Effector CD4-positive, alpha-beta T cell (primary cell): Measurements from ENCODE around the gene TMEM167B.
A peak's percentile ranks its signal among the peaks of the same experiment; 100 is the strongest.
"Not testable (repeated sequence)": the region's sequence is repeated elsewhere in the genome, so short reads cannot be mapped to it uniquely, and the experiment has no call there.

Experiments used
- DNase-seq: peaks from one replicate; pipeline ENCODE4 v3.0.0-alpha.2; 2020
- total RNA-seq: gene quantifications from one replicate; lab custom pipeline; 2026; lab: John Stamatoyannopoulos, UW

The TMEM167B gene
- total RNA-seq, result 74.7 reads per million, percentile 77 among the genes with 10 or more reads in this experiment

DNA sequence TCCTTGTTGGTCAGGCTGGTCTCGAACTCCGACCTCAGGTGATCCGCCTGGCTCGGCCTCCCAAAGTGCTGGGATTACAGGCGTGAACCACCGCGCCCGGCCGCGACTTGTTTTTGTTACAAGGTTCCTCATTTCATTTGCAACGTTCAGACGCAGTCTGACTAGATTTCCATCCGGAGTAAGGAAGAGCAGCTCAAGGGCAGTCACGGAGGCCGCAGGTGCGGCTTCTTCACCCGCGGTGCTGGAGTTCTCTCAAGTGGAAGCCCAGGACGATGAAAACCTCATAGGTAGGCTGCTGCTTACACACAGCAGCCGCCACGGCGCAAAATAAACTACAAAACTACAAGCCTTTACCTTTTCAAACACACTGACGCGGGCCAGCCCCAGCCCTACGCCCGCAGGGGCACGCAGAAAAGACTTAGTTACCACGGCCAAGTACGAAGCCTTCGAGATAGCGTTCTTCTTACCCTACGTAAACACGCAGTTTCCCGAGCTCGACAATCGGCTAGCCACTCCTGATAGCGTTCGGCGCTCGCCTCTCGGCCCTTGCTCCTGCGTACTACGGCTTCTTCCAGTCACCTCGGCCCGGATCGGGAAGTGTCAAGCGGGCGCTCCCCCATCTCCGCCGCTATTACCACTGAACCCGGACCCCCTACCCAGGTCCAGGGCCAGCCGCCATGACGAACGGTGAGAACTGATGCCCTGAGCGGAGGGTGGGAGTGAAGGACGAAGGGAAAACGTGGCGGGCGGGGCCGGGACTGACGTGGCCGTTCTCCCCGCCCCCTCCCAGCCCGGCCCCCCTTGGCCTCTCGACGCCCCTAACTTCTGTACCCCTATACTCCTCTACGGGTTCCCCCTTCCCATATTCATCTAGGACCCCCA lies at the start of gene TMEM167B:
TMEM167B (plus strand) TSS at position 569 of the 882 bp plus-strand sequence; CDS start at position 678, 109 bp downstream.
- peak; percentile 84 for DNase-seq

DNA sequence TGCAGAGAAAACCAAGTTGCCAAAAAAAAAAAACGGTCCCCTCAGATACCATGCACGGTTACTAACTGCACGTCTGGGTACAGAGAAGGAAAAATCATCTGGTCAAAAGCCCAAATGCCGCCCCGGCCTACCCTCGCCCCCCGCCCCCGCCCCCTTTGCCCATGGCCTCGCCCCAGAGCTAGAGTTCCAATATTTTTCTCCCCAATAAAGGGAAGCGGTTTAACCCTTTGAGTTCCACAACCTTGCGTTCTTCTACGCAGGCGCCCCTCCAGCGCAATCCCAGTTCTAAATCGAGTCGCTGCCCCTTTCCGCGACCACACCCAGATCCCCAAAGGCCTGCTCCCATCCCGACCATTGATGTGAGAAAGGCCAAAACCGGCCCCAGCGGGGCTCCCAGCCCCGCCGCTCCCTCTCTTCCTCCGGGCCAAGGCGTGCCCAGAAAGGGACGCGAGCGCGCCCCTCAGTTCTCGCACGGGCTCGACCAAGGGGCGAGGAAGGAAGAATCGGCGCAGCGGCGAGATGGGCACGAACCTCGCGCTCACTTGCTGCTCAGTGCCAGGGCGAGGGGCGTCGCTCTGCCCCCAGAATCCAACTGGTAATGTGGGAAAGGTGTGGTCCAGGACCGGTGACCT lies 49.5 kb upstream of the TMEM167B start:
- DNase-seq, result peak; percentile 26

DNA sequence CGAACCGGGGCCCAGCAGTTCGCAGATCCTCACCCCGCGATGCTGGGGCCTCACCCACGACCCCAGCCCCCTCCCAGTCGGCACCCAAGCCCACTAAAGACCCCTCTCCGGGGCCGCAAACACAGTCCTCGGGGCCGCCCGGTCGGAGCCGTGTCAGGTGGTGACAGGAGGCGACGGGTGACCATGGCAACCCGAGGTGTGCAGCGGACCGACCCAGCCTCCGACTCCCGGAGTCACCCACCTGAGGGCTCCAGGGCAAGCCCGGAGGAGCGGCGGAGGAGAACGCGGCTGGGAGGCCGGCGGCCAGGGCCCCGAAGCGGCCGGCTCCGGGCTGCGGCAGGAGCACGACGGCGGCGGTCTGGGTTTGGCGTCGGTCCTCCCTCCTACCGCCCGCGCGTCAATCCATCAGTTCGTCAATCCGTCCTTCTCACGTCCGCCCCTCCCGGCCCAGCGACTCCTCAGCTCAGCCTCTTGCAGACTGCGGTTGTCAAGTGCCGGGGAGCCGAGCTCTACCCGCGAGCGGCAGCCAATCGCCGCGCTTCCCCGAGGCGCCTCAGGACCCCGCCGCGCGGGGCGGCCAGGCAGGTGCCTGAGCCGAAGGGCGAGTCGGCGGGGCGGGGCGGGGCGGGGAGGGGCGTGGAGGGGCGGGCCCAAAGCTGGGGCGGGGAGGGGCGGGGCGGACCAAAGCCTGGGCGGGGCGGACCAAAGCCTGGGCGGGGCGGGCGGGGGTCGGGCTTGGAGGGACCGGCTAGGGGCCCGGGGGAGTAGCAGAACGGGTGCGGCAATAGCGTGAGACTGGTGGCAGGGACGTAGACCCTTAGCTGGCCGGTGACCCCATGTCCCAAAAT lies 48.7 kb upstream of the TMEM167B start, which contains the start of gene WDR47:
WDR47 (minus strand) TSS at position 482 of the 848 bp plus-strand sequence. CDS start 18,590 bp downstream, outside the sequence.
- peak; percentile 95 for DNase-seq

DNA sequence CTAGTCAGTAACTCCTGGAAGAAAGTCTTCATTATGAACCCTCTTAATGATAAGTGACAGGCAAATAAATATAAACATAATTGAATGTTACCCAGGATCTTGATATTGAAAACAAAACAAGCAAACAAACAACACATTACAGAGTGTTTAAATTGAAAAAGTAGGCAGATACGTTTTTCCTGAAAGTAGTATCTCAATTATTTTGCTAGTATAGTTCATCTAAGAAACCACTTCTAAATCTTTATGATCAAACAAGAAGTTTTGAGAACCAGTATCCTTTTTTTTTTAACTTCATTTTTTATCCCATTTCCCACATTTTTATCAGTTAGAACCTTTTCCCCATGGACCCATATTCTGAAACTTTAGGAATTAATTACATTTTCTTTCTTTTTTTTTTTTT lies 45.0 kb upstream of the TMEM167B start:
- no peak for DNase-seq

DNA sequence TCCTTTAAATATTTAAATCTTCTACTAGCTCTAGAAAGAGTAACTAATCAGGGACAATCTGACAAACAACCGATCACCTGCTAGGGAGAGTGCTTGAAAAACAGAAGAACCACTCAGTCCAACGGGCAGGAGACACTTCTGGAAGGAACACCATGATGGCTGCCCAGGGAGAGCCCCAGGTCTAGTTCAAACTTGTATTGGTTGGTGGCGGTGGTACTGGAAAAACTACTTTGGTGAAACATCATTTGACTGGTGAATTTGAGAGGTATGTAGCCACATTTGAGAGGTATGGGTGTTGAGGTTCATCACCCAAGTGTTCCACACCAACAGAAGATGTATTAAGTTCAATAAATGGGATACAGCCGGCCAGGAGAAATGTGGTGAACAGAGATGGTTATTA lies 43.9 kb upstream of the TMEM167B start:
- DNase-seq, result no peak

DNA sequence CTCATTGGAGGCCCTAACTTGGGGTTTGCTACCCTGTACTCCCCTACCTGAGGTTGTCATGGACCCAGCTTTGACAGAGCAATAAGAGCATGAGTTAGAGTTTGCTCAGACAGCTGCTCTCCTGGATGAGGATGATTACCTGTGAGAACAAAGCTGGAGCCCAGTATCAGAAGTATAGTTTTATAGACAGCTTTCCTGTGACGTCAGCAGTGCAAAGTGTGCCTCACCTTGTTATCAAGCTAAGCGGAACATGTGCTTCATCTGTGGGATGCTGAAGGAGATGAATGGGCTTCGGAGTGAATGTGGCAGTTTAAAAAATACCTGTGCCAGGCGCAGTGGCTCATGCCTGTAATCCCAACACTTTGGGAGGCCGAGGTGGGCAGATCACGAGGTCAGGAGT lies 43.2 kb upstream of the TMEM167B start:
- DNase-seq, result no peak

DNA sequence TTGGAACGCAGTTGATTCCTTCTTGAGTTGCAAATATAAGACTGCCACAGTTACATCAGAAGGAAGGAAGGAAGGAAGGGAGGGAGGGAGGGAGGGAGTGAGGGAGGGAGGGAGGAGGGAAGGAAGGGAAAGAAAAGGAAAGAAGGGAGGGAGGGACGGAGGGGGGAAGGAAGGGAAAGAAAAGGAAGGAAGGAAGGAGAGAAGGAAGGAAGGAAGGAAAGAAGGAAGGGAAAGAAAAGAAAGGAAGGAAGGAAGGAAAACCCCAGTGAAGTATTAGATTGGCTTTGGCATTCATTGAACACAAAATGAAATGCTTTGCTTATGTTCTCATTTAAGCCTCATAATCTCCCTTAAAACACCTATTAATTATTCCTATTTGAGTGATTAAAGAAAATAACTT lies 42.2 kb upstream of the TMEM167B start:
- DNase-seq, result no peak

DNA sequence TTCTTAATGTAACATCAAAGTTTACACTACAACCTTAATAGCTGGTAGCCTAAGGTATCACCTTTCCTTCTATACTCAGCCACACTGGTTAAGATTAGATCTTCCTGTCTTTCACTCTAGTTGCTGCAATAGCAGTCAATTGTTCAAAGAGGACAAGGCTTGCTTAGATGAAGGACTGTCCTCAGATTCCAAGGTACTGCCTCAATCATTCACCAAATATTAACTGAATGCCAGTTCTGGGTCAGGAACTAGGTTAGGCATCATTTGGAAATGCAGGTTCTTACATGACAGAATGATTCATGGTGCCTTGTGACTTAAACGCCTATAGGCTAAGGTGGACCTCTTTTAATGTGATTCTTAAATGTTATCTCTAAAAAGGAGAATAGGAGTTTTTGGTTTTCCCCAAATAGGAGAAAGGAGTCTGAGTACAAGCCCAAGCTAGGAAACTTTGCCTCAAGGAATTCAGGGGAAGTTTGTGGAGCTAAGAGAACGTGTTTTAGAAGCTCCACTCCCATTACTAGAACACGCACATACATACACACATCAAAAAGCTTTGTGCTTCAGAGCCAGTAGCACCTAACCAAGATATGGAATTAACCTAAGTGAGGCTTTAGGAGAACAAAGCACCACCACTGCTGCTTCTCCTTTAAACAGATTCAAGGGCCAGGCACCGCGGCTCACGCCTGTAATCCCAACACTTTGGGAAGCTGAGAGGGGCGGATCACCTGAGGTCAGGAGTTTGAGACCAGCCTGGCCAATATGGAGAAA lies 40.2 kb upstream of the TMEM167B start:
- no peak for DNase-seq

DNA sequence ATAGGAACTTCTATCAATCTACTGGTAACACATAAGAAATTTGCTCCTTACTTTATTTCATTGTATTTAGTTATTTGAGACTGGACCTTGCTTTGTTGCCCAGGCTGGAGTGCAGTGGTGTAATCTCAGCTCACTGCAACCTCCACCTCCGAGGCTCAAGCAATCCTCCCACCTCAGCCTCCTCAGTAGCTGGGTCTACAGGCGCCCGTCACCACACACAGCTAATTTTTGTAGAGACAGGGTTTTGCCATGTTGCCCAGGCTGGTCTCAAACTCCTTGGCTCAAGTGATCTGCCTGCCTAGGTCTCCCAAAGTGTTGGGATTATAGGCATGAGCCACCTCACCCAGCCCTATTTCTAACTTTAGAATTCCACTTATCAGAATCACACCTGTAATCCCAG lies 38.4 kb upstream of the TMEM167B start:
- not testable (repeated sequence) for DNase-seq

DNA sequence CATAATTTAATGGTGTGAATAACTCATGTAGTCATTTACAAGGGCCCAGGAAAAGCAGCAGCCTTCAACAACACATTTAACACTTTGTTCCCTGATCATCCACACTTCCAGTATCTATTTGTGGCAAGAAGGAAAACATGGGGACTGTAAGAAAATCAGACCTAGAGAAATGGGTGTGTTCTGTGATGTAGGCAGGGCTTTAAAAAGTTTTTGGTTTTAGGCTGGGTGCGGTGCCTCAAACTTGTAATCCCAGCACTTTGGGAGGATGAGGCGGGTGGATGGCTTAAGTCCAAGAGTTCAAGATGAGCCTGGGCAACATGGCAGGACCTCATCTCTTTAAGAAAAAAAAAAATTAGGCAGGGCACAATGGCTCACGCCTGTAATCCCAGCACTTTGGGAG lies 34.5 kb upstream of the TMEM167B start:
- no peak for DNase-seq

DNA sequence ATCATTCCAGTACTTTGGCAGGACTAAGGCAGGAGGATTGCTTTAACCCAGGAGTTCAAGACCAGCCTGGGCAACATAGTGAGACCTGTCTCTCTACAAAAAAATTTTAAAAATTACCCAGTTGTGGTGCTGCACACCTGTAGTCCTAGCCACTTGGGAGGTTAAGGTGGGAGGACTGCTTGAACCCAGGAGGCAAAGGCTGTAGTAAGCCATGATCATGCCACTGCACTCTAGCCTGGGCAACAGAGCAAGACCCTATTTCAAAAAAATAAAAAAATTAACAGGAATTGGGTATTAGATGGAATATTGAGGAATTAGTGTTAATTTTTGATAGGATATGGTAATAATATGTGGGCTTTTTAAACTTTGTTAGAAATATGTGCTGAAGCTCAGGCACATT lies 31.5 kb upstream of the TMEM167B start:
- DNase-seq, result no peak

DNA sequence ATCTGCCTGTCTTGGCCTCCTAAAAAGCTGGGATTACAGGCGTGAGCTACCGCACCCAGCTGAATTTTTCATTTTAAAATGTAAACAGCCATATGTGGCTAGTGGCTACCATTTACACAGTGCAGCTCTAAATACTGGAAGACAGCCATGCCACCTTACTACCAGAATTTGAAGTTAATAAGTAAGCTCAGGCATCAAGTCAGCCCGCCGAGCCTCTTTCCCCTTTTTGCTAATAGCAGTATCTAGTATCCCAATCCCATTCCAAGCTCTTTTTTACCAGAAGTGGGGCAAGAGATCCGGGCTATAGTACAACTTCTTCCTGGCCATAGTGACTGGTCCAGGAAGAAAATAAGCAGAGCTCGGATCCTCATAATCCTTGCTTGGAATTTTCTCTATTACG lies 29.9 kb upstream of the TMEM167B start:
- no peak for DNase-seq

DNA sequence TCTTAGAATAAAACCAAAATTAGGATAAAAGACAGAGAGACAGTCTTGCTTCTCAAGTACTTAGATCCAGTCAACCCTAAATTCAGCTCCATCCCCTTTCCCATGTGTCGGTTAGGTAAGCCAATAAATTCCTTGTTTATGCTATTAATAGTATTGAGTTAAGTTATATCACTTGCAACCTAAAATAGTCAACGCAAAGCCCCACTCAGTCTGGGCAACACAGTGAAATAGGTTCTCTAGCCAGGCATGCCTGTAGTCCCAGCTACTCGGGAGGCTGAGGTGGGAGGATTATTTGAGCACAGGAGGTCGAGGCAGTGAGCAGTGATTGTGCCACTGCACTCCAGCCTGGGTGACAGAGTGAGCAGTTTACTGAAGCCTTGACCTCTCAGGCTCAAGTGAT lies 29.4 kb upstream of the TMEM167B start:
- DNase-seq, result no peak

DNA sequence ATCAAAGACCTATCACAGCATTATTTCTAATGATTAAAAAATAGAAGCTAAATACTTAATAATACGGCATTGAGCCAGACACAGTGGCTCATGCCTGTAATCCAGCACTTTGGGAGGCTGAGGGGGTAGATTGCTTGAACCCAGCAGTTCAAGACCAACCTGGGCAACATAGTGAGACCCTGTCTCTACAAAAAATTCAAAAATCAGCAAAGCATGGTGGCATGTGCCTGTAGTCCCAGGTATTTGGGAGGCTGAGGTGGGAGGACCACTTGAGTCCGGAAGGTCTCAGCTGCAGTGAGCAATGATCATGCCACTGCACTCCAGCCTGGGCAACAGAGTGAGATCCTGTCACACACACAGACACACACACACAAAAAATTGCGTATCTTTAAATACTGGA lies 25.4 kb upstream of the TMEM167B start:
- DNase-seq, result no peak

DNA sequence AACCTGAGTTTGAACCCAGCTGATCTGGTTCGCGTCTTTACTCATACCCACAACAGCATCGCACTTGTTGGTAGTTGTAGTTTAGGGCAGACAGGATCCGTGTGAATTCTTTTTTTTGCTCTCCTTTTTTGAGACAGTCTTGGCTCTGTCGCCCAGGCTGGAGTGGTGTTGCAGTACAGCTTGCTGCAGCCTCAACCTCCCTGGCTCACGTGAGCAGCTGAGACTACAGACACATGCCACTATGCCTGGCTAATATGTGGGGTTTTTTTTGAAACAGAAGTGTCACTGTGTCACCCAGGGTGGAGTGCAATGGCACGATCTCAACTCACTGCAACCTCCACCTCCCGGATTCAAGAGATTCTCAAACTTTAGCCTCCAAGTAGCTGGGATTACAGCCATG lies 22.7 kb upstream of the TMEM167B start:
- DNase-seq, result no peak

DNA sequence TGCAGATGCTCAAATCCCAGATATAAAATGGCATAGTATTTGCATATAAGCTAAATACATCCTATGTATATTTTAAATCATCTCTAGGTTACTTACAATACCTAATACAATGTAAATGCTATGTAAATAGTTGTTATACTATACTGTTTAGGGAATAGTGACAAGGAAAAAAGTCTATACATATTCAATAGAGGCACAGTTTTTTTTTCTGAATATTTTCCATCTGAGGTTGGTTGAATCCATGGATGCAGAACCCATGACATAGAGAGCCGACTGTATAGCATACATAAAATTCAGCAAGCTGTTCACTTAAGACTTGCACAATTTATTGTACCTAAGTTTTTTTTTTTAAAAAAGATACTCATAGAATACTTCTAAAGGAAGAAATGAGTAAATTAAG lies 21.3 kb upstream of the TMEM167B start:
- DNase-seq, result no peak

DNA sequence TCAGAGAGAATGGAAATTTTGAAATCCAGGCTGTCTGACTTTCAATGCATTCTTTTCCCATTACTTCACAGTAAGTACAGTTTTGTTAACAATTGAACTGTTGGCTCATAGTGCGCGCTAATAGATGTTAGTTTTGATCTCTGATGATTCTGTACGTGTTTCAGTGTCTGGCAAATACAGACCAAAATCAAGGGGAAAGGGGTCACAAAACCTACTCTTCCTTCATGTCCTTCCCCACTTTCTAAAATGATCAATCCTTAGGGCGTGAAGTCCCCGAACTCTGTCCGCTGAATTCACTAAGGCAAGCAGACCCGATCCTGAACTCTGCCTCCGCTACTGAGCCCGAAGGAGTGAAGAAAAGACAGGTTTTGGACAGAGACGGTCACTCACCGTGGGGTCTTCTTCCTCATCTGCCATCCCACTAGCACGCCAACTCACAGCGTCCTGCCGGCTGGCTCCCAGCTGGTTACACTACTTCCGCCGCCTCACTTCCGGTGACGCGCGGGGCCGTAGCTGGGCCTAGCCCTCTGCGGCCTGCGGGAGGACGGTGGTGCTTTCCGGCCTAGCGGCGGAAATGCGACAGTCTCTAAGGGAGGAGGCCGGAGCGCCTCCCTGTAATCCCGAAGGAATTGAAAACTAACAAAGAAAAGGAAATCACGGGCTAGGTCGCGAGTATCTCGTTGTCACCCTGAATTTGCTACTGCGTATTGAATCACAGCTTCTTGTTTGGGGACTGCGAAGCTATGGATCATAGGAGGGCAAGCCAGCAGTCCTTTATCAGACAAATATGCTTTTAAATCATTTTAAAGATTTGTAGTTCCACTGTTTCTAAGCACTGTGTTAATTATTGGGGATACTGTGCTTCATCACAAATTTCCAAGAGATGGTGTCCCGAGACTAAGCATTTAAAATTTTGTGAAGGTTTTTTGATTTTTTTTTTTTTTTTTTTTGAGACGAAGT lies 14.8 kb upstream of the TMEM167B start, which contains the start of gene TAF13:
TAF13 (minus strand) TSS at position 473 of the 960 bp plus-strand sequence; CDS start at position 417, 56 bp downstream.
- peak; percentile 77 for DNase-seq

DNA sequence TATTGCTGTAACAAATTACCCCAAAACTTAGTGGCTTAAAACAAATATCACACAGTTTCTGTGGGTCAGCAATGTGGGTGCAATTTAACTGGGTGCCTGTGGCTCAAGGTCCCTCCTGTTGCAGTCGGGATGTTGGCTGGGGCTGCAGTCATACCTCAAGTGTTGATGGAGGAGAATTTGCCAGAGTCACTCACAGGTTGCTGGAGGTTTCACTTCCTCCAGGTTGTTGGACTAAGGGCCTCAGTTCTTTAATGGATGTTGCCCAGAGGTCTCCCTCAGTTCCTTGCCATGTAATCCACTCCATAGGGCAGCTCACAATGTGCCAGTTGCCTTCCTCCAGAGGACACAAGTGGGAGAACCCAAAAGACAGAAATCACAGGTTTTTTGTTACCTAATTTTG lies 12.2 kb upstream of the TMEM167B start:
- no peak for DNase-seq

DNA sequence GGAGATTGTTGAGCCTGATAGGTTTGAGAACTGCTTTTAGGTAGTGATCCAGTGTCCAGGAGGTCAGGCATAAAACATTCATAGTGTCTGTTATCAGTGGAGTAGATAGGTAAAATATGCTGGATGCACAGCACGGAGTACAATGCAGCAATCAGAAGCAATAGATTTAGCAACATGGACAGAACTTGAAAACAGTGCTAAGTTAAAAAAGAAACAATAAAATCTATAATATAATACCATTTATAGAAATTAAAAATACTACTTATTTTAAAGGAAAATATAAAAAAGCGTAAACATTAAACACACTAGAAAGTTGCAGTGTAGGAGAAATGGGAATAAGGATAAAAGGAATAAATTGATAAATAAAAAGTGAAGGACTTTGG lies 11.3 kb upstream of the TMEM167B start:
- no peak for DNase-seq

DNA sequence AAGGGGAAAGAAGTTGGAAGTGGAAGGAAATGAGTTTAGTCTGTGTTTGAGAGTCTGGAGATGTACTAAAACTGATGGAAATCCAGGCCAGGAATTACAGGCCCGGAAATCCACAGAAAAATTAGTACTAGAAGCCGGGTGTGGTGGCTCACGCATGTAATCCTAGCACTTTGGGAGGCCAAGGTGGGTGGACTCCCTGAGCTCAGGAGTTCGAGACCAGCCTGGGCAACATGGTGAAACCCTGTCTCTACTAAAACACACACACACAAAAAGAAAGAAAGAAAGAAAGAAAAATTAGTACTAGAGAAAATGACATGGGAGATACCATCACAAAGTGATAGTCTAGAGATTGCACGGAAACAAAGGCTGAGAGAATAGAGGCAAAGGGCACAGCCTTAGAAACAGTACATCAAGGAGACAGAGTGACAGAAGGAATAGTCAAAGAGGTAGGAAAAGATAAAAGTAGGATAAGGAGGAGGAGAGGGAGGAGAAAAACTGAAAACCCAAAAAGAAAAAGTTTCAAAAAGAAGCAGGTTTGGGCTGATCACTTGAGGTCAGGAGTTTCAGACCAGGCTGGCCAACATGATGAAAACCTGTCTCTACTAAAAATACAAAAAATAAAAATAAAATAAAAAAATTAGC lies 10.0 kb upstream of the TMEM167B start:
- no peak for DNase-seq
